ENCODE data around the gene PRDM16. TPM values are rescaled to one million over a fixed set of nuclear protein-coding genes. Genes with fewer than 3 reads are reported as not detected.

Gene PRDM16
- polyA plus RNA-seq, 2 of the 4 experiments (the other 2 are of a cell fraction), result 0.03 to 0.35 TPM

- Histone ChIP-seq H3K4me2 (no peak overlapping the region), H3K4me3 (no peak overlapping the region), H3K27ac (no peak overlapping the region), H3K4me1 (no peaks in the 10 kb centered on the region), H3K9me3 (no peaks in the 10 kb centered on the region)
- ChIA-PET POLR2A (no interaction called here), CTCF (interaction anchor here (2.3 kb wide), 1 partner anchor 12 kb away, joined by 14 read pairs; no protein-coding TSS in a partner anchor)
- 73% methylated on average over 18 of the region's 20 CpGs for WGBS (ENCODE audit: missing lambda C conversion rate)
- DNase-seq (ENCODE audit: low read depth in 1 of 2, low spot score in 1 of 2) (no peak), ATAC-seq (no peak), FAIRE-seq (no peak)
- TF ChIP-seq USF2 (IDR thresholded peaks at IDR 0.05), result no peak
- TF ChIP-seq E2F6 (IDR thresholded peaks at IDR 0.05; ENCODE audit: borderline replicate concordance, low read depth), result no peak
- TF ChIP-seq NPAS2 (CRISPR knock-in tag; IDR thresholded peaks at IDR 0.05; ENCODE audit: borderline replicate concordance), result no peak
- no peak for TF ChIP-seq RAD21 (conservative IDR thresholded peaks at IDR 0.05 in 1 of 2, IDR thresholded peaks at IDR 0.05 in 1 of 2)
- no peak for TF ChIP-seq BHLHE40 (IDR thresholded peaks at IDR 0.05; ENCODE audit: low read depth, low read length)
These were observed 371.9 kb downstream of the PRDM16 start for GRCh38 chr1:3440711-3441409.

GRCh38 chr1:3441410-3441847, 372.4 kb downstream of the PRDM16 start:
- ATAC-seq (no peak), FAIRE-seq (no peak), DNase-seq (ENCODE audit: low read depth in 1 of 2, low spot score in 1 of 2) (no peak)
- H3K4me1 ChIP-seq, result no peaks in the 10 kb centered on the region
- H3K9me3 ChIP-seq, result no peaks in the 10 kb centered on the region; the same call in 2 of the 3 replicates
- H3K4me2 ChIP-seq, result no peak overlapping the region
- TF ChIP-seq ZC3H11A (IDR thresholded peaks at IDR 0.05) (no peak), MAX (IDR thresholded peaks at IDR 0.05) (no peak), HOXA7 (CRISPR knock-in tag; IDR thresholded peaks at IDR 0.05) (no peak), ELK1 (IDR thresholded peaks at IDR 0.05; ENCODE audit: low read depth, low read length) (no peak), RAD21 (conservative IDR thresholded peaks at IDR 0.05 in 1 of 2, IDR thresholded peaks at IDR 0.05 in 1 of 2) (no peak), CBX8 (IDR thresholded peaks at IDR 0.05) (no peak), ZNF302 (CRISPR knock-in tag; IDR thresholded peaks at IDR 0.05) (no peak), HMGXB4 (CRISPR knock-in tag; IDR thresholded peaks at IDR 0.05; ENCODE audit: borderline replicate concordance) (no peak)
- H3K27ac ChIP-seq, result no peak overlapping the region
- no peak overlapping the region for H3K4me3 ChIP-seq
- ChIA-PET CTCF (interaction anchor here (1.2 to 2.3 kb wide), 2 partner anchors 12 to 14 kb away, joined by 4 to 14 read pairs; no protein-coding TSS in a partner anchor), POLR2A (no interaction called here)
- 63% methylated on average over 6 of the region's 8 CpGs for WGBS (ENCODE audit: missing lambda C conversion rate)

- CTCF ChIA-PET, result interaction anchor here (1.2 to 2.3 kb wide), 2 partner anchors 11 to 13 kb away, joined by 4 to 14 read pairs; no protein-coding TSS in a partner anchor
- POLR2A ChIA-PET, result no interaction called here
These were observed 372.9 kb downstream of the PRDM16 start for GRCh38 chr1:3441880-3442279.

More at GRCh38 chr1:3441880-3442279, 372.9 kb downstream of the PRDM16 start:
- Histone ChIP-seq H3K4me3 (no peak overlapping the region), H3K9me3 (no peaks in the 10 kb centered on the region; the same call in 2 of the 3 replicates), H3K27ac (no peak overlapping the region), H3K4me2 (no peak overlapping the region), H3K4me1 (no peaks in the 10 kb centered on the region)
- WGBS (ENCODE audit: missing lambda C conversion rate), result 47% methylated on average over 8 of the region's 8 CpGs
- no peak for TF ChIP-seq RCOR1 (IDR thresholded peaks at IDR 0.05; ENCODE audit: low read depth, low read length)
- TF ChIP-seq BHLHE40 (IDR thresholded peaks at IDR 0.05; ENCODE audit: low read depth, low read length), result no peak
- no peak for TF ChIP-seq RAD21 (conservative IDR thresholded peaks at IDR 0.05 in 1 of 2, IDR thresholded peaks at IDR 0.05 in 1 of 2)
- TF ChIP-seq FOSL2 (IDR thresholded peaks at IDR 0.05), result no peak
- TF ChIP-seq FOSL2 (CRISPR knock-in tag; IDR thresholded peaks at IDR 0.05), result no peak
- TF ChIP-seq MAX (IDR thresholded peaks at IDR 0.05), result no peak
- ATAC-seq, result no peak
- DNase-seq (ENCODE audit: low read depth in 1 of 2, low spot score in 1 of 2), result no peak
- FAIRE-seq, result no peak

All from A549 (cell line).